ENCODE results near the gene PHLPP1.

DNA sequence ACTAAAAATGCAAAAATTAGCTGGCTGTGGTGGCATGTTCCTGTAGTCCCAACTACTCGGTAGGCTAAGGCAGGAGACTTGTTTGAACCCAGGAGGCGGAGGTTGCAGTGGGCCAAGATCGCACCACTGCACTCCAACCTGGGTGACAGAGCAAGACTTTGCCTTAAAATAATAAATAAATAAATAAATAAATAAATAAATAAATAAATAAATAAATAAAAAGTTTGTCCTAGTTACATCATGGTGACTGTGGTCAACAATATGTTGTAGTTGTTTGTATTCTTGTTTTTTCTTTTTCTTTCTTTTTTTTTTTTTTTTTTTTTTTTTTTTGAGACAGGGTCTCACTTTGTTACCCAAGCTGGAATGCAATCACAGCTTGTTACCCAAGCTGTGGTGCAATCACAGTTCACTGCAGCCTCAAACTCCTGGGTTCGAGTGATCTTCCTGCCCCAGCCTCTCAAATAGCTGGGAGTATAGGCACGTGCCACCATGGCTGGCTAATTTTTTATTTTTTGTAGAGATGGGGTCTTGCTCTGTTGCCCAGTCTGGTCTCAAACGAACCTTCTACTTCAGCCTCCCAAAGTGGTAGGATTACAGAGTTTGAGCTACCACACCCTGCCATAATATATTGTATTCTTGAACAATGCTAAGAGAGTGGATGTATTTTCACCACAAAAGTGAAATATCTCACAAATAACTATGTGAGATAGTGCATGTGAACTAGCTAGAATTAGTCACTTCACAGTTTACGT, 185.0 kb downstream of the PHLPP1 start:
- TF ChIP-seq, protein P1, sequence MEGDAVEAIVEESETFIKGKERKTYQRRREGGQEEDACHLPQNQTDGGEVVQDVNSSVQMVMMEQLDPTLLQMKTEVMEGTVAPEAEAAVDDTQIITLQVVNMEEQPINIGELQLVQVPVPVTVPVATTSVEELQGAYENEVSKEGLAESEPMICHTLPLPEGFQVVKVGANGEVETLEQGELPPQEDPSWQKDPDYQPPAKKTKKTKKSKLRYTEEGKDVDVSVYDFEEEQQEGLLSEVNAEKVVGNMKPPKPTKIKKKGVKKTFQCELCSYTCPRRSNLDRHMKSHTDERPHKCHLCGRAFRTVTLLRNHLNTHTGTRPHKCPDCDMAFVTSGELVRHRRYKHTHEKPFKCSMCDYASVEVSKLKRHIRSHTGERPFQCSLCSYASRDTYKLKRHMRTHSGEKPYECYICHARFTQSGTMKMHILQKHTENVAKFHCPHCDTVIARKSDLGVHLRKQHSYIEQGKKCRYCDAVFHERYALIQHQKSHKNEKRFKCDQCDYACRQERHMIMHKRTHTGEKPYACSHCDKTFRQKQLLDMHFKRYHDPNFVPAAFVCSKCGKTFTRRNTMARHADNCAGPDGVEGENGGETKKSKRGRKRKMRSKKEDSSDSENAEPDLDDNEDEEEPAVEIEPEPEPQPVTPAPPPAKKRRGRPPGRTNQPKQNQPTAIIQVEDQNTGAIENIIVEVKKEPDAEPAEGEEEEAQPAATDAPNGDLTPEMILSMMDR (IDR thresholded peaks at IDR 0.05; ENCODE audit: insufficient read depth, low read length, poor library complexity, severe bottlenecking) = no peak
- TF ChIP-seq EZH2phosphoT487 (conservative IDR thresholded peaks at IDR 0.05; ENCODE audit: low read length) = no peak
